Aortic smooth muscle cell (primary cell): Measurements from ENCODE around the gene NEXMIF. TPM values are rescaled to one million over a fixed set of nuclear protein-coding genes. Genes with fewer than 3 reads are reported as not detected.

Experiments used
- total RNA-seq: library from RNA; depleted of rRNA; stranded (reverse); fragments of >200 nt; gene quantifications from 2 replicates; pipeline ENCODE4 v1.2.3, GENCODE V29; 2014

The NEXMIF gene
- under 0.01 TPM in 1 of 2 replicates, not detected in the other for total RNA-seq

DNA sequence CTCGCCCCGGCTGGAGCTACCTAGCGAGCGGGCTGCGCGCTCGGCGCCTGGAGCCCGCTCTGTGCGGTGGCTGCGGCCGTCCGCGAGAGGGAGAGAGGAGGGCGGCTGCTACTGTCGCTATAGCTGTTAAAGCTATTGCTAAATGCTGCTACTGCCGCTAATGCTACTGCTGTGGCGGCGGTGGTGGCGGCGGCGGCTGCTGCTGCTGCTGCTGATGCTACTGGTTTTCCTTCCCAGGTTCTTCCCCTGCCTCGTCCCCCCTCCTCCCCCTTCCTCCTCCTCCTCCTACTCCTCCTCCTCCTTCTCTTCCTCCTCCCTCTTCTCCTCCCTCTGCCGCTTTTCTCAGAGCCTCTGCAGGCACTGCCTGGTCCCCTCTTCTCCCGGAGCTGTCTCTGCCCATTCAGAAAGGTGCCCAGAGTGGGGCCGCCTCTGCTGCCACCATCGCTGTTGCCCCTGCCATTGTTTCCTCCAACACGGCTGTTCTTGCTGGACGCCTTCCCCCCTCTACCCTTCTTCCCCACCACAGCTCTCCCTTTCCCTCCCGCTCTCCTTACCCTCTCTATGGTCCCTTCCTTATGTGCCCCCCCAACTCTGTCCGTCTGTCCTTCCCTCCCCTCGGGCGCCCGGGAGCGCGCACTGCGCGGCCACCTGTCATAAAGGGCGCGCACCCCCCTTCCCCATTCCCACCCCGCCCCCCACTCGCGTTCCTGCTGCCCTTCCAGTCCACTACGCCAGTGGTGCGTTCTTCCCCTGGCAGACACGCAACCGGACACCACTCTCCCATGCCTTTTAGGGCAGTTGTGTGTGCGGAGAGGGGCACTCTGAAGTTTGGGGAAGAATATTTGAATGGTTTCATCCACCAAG lies at the start of gene NEXMIF:
TSS of gene NEXMIF (minus strand) at position 228 of the 864 bp plus-strand sequence.

Other genes with a start within 250 kb of the NEXMIF start
- gene ABCB7, start 230.8 kb upstream of the NEXMIF start, total RNA-seq: 16.9 and 18.1 TPM in 2 replicates